Epithelial cell of proximal tubule (primary cell): ENCODE results near the gene GALNTL6. TPM values are rescaled to one million over a fixed set of nuclear protein-coding genes. Genes with fewer than 3 reads are reported as not detected.
A peak's percentile ranks its signal among the peaks of the same experiment; 100 is the strongest.

Source experiments
- DNase-seq: peaks from one replicate; pipeline ENCODE4 v3.0.0-alpha.2; 2011; ENCODE audit warnings: low read depth
- H3K4me3 ChIP-seq: 2 replicates; pipeline ENCODE4 v1.5.1; 2011; ENCODE audit warnings: low read depth, mild to moderate bottlenecking, low read length
- CTCF ChIP-seq: conservative IDR thresholded peaks from 2 replicates; pipeline ENCODE4 v1.5.1; 2012; ENCODE audit warnings: low read depth, mild to moderate bottlenecking, low read length
- total RNA-seq: library from RNA; depleted of rRNA; stranded (reverse); fragments of >200 nt; gene quantifications from 2 replicates; pipeline ENCODE4 v1.2.3, GENCODE V29; 2015

Gene GALNTL6
- total RNA-seq, 1 donor from 2014 or later, result not detected

GRCh38 chr4:172843192-172843591, 1030.0 kb downstream of the GALNTL6 start:
- no peak for DNase-seq
- TF ChIP-seq CTCF, result no peak
- H3K4me3 ChIP-seq, result no peak overlapping the region

DNA sequence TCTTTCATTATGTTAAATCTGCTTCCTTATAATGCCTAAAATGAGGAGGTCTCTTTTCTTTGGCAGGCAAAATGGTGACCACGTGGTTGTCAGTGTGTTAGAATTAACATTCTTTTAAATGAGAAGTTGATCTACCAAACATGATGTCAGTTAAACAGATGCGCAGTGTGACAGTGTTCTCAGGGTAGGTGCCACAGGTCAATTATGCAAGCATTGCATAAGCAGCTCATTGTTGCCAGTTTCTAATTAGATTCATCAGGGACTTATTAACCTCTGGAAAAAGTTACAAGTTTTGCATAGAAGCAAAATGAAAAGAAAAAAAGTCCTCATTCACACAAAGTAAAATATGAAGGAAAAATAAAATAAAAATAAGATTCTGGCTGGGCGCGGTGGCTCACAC, 1031.4 kb downstream of the GALNTL6 start:
- H3K4me3 ChIP-seq, result no peak overlapping the region
- no peak for TF ChIP-seq CTCF
- no peak for DNase-seq

DNA sequence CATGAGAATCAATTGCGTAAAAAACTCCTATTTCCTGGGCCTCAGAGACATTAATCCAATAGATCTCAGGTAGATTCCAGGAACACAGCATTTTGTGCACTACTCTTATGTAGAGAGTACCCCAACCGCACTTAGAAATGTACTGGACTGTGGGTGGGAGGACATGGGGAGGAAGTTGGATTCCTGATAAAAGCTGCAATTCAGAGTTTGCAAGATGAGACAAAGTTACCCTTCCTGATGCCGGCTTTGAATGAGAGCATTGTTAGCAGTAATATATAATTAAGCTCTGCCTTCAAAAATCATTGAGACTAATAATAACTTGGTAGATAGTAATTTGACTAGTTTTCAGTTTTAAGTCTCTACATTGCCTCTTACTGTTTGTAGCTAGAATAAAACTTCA, 1032.1 kb downstream of the GALNTL6 start:
- no peak overlapping the region for H3K4me3 ChIP-seq
- no peak for DNase-seq
- TF ChIP-seq CTCF, result no peak

GRCh38 chr4:172850838-172851237, 1037.6 kb downstream of the GALNTL6 start:
- H3K4me3 ChIP-seq, result no peak overlapping the region
- DNase-seq, result peak; percentile 91
- TF ChIP-seq CTCF, result no peak

GRCh38 chr4:172851534-172851933, 1038.3 kb downstream of the GALNTL6 start:
- TF ChIP-seq CTCF, result no peak
- no peak overlapping the region for H3K4me3 ChIP-seq
- no peak for DNase-seq

- TF ChIP-seq CTCF, result no peak
- no peak for DNase-seq
- H3K4me3 ChIP-seq, result no peak overlapping the region
Measured at GRCh38 chr4:172857026-172857425, 1043.8 kb downstream of the GALNTL6 start.

GRCh38 chr4:172858731-172859230, 1045.6 kb downstream of the GALNTL6 start:
- no peak for TF ChIP-seq CTCF

More at GRCh38 chr4:172858731-172859230, 1045.6 kb downstream of the GALNTL6 start:
- no peak overlapping the region for H3K4me3 ChIP-seq
- DNase-seq, result no peak
